HG02840 (cell line): ENCODE measurements around the gene BBS12.
"Not testable (repeated sequence)": the region's sequence is repeated elsewhere in the genome, so short reads cannot be mapped to it uniquely, and the experiment has no call there.

Source experiments
- ATAC-seq: cut with Tn5 transposase; IDR thresholded peaks from one replicate; pipeline ENCODE4 v1.9.1; 2021; ENCODE audit warnings: mild to moderate bottlenecking, moderate library complexity, moderate number of reproducible peaks; ENCODE audit not compliant: unreplicated experiment, low FRiP score

The BBS12 gene

DNA sequence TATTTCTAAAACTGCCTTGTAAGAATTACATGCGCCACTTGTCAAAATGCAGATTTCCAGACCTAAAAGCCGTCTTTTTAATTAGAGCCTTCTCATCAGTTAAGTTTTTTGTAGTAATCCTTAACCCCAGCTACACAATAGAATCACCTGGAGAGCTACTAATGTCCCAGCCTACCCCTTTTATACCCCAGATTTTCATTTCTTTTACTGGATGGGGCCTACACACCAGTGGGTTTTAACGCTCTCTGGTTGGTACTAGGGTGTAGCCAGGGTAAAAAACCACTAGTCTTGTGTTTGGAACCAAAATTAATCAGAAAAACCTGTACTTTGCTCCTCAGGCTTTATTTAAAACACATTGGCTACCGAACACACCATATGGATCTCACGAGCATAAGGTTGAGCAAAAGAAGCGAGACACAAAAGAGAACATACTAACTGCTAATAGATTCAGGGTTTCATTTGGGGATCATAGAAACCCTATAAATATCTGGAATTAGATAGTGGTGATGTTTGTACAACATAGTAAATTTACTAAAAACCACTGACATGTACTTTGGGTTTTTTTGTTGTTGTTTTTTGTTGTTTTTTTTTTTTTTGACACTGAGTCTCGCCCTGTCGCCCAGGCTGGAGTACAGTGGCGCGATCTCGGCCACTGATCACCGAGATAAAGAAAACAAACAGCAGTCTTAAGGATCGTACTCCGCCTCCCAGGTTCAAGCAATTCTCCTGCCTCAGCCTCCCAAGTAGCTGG is 30.6 kb downstream of the BBS12 start:
- no peak for ATAC-seq

DNA sequence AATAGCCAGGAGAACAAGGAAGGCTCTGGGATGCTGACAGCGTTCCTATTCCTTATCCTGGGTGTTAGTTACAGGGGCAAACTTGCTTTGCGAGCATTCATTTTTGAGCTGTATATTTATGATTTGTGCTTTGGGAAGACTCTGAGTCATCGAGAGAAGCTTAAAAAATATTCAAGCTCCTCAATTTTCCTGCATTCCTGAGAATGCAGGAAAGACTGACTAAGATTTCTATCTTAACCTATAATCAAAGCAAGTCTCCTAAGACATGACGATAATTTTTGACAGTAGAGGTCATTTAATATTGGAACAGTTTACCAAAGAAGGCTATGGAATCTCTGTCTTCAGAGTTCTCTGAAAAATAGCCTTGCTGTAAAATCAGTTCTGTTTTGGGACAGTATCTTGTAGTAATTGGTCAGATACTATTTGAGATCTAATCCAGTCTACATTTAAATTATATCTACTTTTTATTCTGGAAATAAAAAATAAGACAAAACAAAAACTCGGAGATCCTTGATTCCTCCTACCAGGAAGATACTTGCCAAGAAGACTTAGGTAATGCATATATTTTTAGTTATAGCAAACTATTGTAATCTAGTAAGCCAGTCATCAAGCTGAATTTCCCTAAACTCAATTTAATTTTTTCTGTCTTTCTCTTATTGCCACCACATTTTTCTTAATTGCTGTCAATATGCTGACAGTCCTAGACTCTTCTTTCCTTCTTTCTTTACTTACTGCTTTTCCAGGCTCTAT is 31.7 kb downstream of the BBS12 start:
- peak; percentile 4 for ATAC-seq

GRCh38 chr4:122764821-122765215 is 32.3 kb downstream of the BBS12 start:
- peak; percentile 89 for ATAC-seq

DNA sequence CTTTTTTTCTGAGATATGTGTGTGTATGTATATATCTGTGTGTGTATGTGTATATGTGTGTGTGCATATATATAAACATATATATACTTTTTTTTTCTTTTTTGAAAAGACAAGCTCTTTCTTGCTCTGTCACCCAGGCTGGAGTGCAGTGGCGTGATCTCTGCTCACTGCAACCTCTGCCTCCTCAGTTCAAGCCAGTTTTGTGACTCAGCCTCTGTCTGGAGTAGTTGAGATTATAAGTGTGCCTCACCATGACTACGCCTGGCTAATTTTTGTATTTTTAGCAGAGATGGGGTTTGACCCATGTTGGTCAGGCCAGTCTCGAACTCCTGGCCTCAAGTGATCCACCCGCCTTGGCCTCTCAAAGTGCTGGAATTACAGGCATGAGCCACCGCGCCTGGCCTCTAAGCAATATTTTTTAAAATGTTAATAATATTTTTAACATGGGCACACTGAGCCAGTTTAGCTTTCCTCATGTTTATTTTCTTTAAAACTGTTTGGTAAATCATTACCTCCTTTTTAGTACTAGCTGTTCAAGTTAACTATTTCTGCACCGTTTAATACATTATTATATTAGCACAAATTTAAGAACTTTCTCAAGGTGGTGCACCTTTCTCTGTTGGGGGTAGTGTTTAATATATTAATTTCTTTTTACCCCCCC is 33.3 kb downstream of the BBS12 start:
- ATAC-seq: no peak

DNA sequence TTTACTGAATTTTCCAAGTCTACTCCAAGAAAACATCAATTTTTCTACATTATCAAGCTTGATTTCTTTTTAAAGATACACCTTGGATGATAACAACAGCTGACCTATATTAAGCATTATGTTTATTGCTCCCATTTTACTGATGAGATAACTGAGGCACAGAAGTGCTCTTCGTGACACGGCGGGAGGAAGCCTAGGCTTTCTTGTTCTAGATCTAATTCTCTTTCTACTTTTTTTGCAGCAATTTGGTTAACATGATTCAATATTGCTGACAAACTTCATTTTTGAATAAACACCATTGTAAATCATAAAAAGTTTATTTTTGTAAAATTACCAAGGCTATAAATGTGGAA is 33.8 kb downstream of the BBS12 start:
- ATAC-seq: no peak

GRCh38 chr4:122766950-122767349 is 34.4 kb downstream of the BBS12 start:
- ATAC-seq: no peak

DNA sequence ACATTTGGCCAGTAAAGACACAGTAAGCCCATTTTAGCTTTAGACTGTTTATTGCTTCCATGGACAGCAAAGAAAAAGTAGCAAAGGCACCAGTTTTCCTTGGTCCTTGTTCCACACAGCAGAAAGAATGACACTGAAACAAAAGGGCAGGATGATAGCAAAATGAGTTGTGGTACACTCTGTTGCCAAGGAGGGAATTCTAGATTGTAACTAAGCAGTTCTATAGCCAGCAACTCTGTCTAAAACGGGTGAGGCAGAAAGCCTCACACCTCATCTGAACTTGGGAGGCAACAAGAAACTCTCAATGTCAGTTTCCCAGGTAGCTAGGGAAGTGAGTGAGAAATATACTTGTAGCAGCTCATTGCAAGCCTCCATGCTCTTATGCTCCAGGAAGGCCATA is 39.2 kb downstream of the BBS12 start:
- no peak for ATAC-seq

DNA sequence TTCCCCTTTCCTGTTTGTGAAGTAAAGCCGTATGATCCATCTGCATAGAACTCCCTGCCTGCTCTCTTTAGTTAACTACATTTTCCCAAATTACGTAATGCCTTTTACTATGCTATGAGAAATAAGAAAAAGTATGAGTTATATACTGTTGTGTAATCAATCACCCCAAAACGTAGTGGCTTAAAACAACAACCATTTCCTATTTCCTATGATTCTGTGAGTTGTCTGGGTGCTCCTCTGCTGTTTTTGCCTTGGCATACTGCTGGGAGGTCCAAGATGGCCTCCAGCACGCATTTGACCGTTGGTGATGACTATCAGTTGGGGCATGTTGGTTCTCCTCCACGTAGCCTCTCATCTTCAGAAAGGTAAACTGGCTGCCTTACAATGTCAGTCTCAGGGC is 39.8 kb downstream of the BBS12 start:
- no peak for ATAC-seq

DNA sequence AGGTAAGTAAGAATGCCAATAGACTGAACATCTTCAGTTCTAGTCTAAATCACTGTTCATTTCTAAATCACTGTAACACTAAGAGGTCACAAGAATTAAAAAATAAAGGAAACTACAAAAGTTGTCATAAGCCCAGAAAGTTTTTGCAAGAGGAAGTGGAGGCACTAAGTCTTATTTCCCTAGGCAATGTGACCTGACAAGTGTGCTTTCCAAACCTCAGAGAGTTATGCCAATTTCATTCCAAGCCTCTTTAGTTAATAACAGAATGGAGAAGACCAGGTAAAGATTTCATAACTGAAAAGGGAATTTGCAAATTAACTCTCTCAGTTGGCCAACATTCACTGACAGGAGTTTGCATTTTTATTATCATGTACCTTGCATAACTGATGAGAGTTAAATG is 40.5 kb downstream of the BBS12 start:
- ATAC-seq: no peak

DNA sequence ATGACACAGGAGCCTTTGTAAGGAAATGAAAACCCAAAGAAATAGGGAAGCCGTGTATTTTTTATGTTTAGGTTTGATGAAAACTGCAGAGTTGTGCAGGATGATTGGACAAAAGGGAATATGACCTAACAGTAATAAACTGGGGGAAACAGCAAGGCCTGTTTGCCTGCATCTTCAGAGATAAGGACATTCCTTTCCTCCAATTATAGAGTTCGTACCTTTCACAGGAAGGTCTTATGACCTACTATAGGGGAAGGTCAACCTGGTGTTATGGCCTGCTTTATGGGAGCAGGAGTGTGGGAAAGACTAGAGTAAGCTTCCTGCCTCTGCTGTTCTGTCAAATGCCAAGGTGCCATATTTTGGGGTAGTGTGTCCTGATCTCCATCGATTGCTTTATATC is 42.5 kb downstream of the BBS12 start:
- ATAC-seq: no peak

DNA sequence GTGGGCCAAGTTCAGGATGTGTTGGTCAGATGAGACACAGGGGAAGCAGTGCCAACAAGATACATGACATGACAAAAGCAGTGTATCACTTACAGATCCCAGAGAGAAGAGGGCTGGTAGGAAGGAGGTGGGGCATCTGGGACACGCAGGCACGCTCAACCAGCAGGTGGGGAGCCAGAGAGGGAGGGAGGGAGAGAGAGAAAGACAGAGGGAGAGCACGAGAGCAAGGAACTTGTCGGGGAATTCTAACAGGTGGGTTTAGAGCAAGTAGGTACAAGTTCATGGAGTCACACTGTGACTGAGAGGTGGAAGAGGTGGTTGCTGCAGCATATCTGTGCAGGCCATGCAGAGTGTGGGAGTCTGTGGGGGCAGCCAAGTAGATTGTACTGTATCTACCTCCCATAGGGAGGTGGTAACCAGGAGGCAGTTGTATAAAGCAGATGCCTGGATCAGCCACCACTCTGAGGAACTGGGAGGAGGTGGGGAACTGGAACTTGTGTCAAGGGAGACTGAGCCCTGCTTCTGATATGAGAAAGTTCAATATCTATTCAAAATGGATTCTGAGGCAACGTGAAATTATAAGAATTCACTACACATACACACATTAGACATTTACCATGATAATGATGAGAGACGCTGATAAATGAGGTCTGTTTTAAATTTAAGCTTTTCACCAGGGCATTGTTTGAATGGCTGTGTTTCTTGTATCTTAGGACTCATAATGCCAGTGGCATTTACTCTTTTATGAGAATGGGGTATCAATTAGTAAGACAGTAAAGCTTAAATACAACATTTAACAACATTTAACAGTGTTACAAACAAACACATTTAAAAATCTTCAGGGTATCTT is 43.7 kb downstream of the BBS12 start:
- no peak for ATAC-seq

- ATAC-seq: no peak
These were observed 44.4 kb downstream of the BBS12 start for GRCh38 chr4:122776916-122777315.

GRCh38 chr4:122777846-122778673 is 45.6 kb downstream of the BBS12 start:
- no peak for ATAC-seq

GRCh38 chr4:122781486-122781885 is 49.0 kb downstream of the BBS12 start:
- ATAC-seq: no peak

DNA sequence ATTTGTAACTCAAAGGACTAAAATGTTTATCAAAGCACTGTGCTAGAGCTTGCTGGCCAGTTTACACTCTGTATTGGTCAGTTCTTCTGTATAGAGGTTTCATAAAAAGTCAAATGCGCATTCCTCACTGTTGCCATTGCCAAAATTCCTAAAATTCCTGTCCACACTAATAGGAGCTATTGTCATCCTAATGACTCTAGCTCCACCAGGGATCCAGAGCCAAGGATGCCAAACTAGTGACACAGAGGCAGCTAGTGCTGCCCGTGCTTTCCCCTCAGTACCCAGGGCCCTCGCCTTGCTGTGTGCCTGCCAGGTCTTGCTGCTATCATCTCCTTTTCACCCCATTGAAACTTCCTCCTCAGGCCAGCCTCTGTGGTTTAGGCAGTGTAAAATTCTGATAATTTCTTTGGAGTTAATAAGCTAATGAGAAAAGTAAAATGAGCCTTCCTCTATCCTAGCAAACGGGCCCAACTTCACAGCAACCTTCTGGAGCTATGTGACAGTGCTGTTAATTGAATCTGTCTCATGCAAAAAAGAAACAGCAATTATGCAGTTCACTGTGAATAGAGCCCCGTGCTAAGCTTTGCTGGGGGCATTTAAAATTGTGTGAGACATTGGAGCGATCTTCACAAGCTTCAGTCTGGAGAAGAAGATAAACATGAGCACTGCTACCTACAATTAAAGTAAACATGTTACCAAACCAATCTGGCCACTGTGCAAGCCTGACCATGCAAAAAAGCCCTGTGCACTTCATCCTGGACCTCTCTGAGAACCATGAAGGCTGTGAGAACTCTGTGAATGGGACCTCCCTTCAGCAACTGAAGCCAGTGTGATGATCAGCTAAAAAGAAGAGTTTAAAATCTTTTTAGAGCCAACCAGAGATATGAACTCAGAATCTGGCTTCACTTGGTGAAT is 51.1 kb downstream of the BBS12 start:
- no peak for ATAC-seq

- ATAC-seq: no peak
These were observed 51.8 kb downstream of the BBS12 start for GRCh38 chr4:122784261-122784660.

DNA sequence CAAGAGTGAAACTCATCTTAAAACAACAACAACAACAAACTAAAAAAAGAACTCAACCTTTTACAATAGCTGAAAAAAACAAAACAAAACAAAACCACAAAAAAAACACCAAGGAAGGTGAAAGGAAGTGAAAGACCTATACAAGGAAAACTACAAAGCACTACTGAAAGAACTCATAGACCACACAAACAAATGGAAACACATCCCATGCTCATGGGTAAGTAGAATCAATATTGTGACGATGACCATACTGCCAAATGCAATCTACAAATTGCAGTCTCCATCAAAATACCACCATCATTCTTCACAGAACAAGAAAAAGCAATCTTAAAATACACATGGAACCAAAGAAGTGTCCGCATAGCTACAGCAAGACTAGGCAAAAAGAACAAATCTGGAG is 52.6 kb downstream of the BBS12 start:
- ATAC-seq: no peak

- ATAC-seq: not testable (repeated sequence)
These were observed 53.8 kb downstream of the BBS12 start for GRCh38 chr4:122786296-122786695.

GRCh38 chr4:122786920-122787319 is 54.4 kb downstream of the BBS12 start:
- ATAC-seq: not testable (repeated sequence)
